Esophagus muscularis mucosa (tissue), 4 donors: ENCODE measurements around the gene CD302. TPM values are rescaled to one million over a fixed set of nuclear protein-coding genes. Genes with fewer than 3 reads are reported as not detected.
"Not testable (repeated sequence)": the region's sequence is repeated elsewhere in the genome, so short reads cannot be mapped to it uniquely, and the experiment has no call there.

Experiments
- DNase-seq: peaks from one replicate; pipeline ENCODE4 v3.0.0-alpha.2; 2017; ENCODE audit errors: extremely low spot score
- H3K27ac ChIP-seq, 4 donors: fragments of 200-600 bp; sonication (generic); replicated peaks in 1 of 4; 1 replicate in 3 of 4; 2 replicates in 1 of 4; pipeline ENCODE4 v1.5.1; 2016 to 2019; ENCODE audit warnings: mild to moderate bottlenecking in 1 of 4
- H3K27me3 ChIP-seq, 4 donors: fragments of 200-600 bp; sonication (generic); one replicate each; pipeline versions ENCODE4 v1.5.1 to v1.6.0; 2016 to 2019
- H3K36me3 ChIP-seq, 4 donors: fragments of 200-600 bp; sonication (generic); one replicate each; pipeline ENCODE4 v1.5.1; 2016 to 2019
- H3K4me1 ChIP-seq, 4 donors: fragments of 200-600 bp; sonication (generic); one replicate each; pipeline ENCODE4 v1.5.1; 2016 to 2019
- H3K4me3 ChIP-seq, 4 donors: fragments of 200-600 bp; sonication (generic); 1 replicate in 2 of 4; 2 replicates in 2 of 4; pipeline ENCODE4 v1.5.1; 2016 to 2019; ENCODE audit warnings: mild to moderate bottlenecking in 4 of 4, moderate library complexity in 1 of 4
- H3K9me3 ChIP-seq, 4 donors: fragments of 200-600 bp; sonication (generic); 1 replicate in 3 of 4; 2 replicates in 1 of 4; pipeline ENCODE4 v1.5.1; 2016 to 2019
- EP300 ChIP-seq: sonication (generic); formaldehyde crosslinking; IDR thresholded peaks from one replicate; pipeline ENCODE4 v1.6.1; 2017; ENCODE audit warnings: antibody characterized with exemption
- POLR2A ChIP-seq: fragments of 450-650 bp; IDR thresholded peaks from one replicate; pipeline ENCODE4 v1.6.1; 2017; ENCODE audit warnings: antibody characterized with exemption, moderate library complexity, mild to moderate bottlenecking, low read depth
- POLR2AphosphoS5 ChIP-seq, 2 donors: sonication (generic); formaldehyde crosslinking; IDR thresholded peaks; one replicate each; pipeline ENCODE4 v1.6.1; 2017; ENCODE audit warnings: antibody characterized with exemption in 2 of 2
- WGBS: methylation state at CpG from one replicate; pipeline ENCODE4 v1.1.5; 2018; 5-methylcytosine and 5-hydroxymethylcytosine counted together
- intact Hi-C: fragments of 100-400 bp; cut with DNase I; formaldehyde crosslinking; loops from one replicate; pipeline ENCODE4 v1.15.1; 2023
- total RNA-seq, 4 donors: library from RNA; depleted of rRNA; stranded (reverse); fragments of >200 nt; gene quantifications; one replicate each; pipeline versions ENCODE4 v1.1.0 to v1.2.1, GENCODE V29; 2016
- TF ChIP-seq, protein P1 (sequence below), 3 experiments: fragments of 200-600 bp in 2 of 3; fragments of 450-650 bp in 1 of 3; sonication (generic) in 2 of 3; IDR thresholded peaks; one replicate each; pipeline ENCODE4 v1.5.1; 2017 to 2019; ENCODE audit warnings: antibody characterized with exemption in 3 of 3, mild to moderate bottlenecking in 2 of 3, moderate library complexity in 1 of 3

Gene CD302
- total RNA-seq, 4 donors from 2014 or later: 30.8 to 46.9 (median 34.9) TPM

DNA sequence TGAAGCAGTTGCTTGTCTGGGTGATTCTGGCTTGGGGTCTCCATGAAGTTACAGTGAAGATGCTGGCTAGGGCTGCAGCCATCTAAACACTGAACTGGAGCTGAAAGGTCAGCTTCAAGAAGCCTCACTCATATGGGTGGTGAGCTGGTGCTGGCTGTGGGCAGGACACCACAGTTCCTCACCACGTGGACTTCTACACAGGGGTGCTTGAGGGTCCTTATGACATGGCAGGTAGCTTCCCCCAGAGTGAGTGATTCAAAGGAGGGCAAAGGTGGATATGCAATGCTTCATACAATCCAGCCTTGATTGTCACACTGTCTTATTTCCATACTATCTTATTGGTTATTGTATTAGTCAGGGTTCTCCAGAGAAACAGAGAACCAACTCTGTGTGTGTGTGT lies 6.0 kb downstream of the CD302 start:
- Histone ChIP-seq H3K27me3 (no peaks in the 10 kb centered on the region), H3K36me3 (no peaks in the 10 kb centered on the region), H3K27ac (no peak overlapping the region), H3K4me1 (peaks cover 9 to 18% (median 11%) of the 10 kb centered on the region in 4 donors), H3K4me3 (no peak overlapping the region), H3K9me3 (no peaks in the 10 kb centered on the region)
- no peak for DNase-seq
- TF ChIP-seq POLR2AphosphoS5 (IDR thresholded peaks at IDR 0.05) (no peak), POLR2A (no peak), EP300 (no peak)
- TF ChIP-seq, protein P1, sequence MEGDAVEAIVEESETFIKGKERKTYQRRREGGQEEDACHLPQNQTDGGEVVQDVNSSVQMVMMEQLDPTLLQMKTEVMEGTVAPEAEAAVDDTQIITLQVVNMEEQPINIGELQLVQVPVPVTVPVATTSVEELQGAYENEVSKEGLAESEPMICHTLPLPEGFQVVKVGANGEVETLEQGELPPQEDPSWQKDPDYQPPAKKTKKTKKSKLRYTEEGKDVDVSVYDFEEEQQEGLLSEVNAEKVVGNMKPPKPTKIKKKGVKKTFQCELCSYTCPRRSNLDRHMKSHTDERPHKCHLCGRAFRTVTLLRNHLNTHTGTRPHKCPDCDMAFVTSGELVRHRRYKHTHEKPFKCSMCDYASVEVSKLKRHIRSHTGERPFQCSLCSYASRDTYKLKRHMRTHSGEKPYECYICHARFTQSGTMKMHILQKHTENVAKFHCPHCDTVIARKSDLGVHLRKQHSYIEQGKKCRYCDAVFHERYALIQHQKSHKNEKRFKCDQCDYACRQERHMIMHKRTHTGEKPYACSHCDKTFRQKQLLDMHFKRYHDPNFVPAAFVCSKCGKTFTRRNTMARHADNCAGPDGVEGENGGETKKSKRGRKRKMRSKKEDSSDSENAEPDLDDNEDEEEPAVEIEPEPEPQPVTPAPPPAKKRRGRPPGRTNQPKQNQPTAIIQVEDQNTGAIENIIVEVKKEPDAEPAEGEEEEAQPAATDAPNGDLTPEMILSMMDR (IDR thresholded peaks at IDR 0.05): no peak
- intact Hi-C loops: loop anchor here (10.0 kb wide), 1 partner anchor 177 kb away; the partner anchor contains the start of gene BAZ2B
- WGBS: 80% methylated on average over 1 of the region's 1 CpG

- H3K27ac ChIP-seq: no peak overlapping the region
- intact Hi-C loops: loop anchor here (10.0 kb wide), 1 partner anchor 176 kb away; the partner anchor contains the start of gene BAZ2B
These were observed 7.7 kb downstream of the CD302 start for GRCh38 chr2:159790323-159790722.

DNA sequence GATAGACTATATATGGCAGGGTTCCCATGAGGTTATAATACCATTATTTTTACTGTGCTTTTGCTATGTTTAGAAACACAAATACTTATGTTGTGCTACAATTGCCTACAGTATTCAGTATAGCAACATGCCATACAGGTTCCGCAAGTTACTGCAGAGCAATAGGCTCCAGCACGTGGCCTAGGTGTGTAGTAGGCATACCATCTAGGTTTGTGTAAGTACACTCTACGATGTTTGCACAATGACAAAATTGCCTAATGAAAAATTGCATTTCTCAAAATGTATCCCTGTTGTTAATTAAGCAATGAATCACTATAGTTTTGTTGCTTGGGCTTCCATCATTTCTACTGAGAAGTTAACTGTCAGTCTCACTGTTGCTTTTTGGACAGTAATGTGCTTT lies 9.8 kb downstream of the CD302 start:
- Histone ChIP-seq H3K9me3 (no peaks in the 10 kb centered on the region), H3K4me1 (peaks cover 0 to 9% (median 3%) of the 10 kb centered on the region in 4 donors), H3K27me3 (no peaks in the 10 kb centered on the region), H3K36me3 (no peaks in the 10 kb centered on the region), H3K27ac (no peak overlapping the region), H3K4me3 (no peak overlapping the region)
- TF ChIP-seq, protein P1 (IDR thresholded peaks at IDR 0.05): no peak
- no peak for TF ChIP-seq POLR2AphosphoS5 (IDR thresholded peaks at IDR 0.05)
- TF ChIP-seq POLR2A: no peak
- TF ChIP-seq EP300: no peak
- no peak for DNase-seq
- intact Hi-C loops: no loop called here
- 93% methylated on average over 3 of the region's 3 CpGs for WGBS

More at GRCh38 chr2:159790323-159790722, 7.7 kb downstream of the CD302 start:
- no peak overlapping the region for H3K4me3 ChIP-seq
- no peaks in the 10 kb centered on the region for H3K36me3 ChIP-seq
- peaks cover 0 to 6% (median 3%) of the 10 kb centered on the region in 4 donors for H3K4me1 ChIP-seq
- H3K9me3 ChIP-seq: no peaks in the 10 kb centered on the region
- DNase-seq: no peak
- no peak for TF ChIP-seq POLR2A
- no peak for TF ChIP-seq EP300
- TF ChIP-seq, protein P1 (IDR thresholded peaks at IDR 0.05): no peak
- TF ChIP-seq POLR2AphosphoS5 (IDR thresholded peaks at IDR 0.05): no peak
- no peaks in the 10 kb centered on the region for H3K27me3 ChIP-seq
- 65% methylated on average over 1 of the region's 1 CpG for WGBS

DNA sequence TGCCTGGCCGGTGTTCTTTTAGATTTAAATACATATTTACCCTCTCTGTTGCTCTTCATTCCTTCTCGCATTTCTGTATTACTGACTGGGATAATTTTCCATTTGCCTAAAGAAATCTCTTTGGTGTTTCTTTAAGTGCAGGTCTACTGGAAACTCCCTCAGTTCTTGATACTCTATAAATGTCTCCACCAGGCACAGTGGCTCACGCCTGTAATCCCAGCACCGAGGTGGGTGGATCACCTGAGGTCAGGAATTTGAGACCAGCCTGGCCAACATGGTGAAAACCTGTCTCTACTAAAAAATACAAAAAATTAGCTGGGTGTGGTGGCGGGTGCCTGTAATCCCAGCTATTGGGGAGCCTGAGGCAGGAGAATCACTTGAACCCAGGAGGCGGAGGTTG lies 10.4 kb downstream of the CD302 start:
- H3K4me1 ChIP-seq, H3K27ac ChIP-seq, H3K9me3 ChIP-seq, DNase-seq, intact Hi-C loops, H3K27me3 ChIP-seq, H3K36me3 ChIP-seq, H3K4me3 ChIP-seq: not testable (repeated sequence)
- WGBS: 98% methylated on average over 6 of the region's 6 CpGs

- intact Hi-C loops: no loop called here
- no peak overlapping the region for H3K4me3 ChIP-seq
- WGBS: 69% methylated on average over 2 of the region's 2 CpGs
- no peaks in the 10 kb centered on the region for H3K27me3 ChIP-seq
- no peaks in the 10 kb centered on the region for H3K9me3 ChIP-seq
- no peaks in the 10 kb centered on the region for H3K36me3 ChIP-seq
- no peak for DNase-seq
- peaks cover 0 to 9% (median 3%) of the 10 kb centered on the region in 4 donors for H3K4me1 ChIP-seq
- no peak overlapping the region for H3K27ac ChIP-seq
- TF ChIP-seq, protein P1 (IDR thresholded peaks at IDR 0.05): no peak
- TF ChIP-seq POLR2A (no peak), POLR2AphosphoS5 (IDR thresholded peaks at IDR 0.05) (no peak), EP300 (no peak)
These were observed 11.1 kb downstream of the CD302 start for GRCh38 chr2:159786938-159787337.
